ENCODE results near the gene USP53. TPM values are rescaled to one million over a fixed set of nuclear protein-coding genes. Genes with fewer than 3 reads are reported as not detected.

USP53 gene
- total and polyA plus RNA-seq, 10 of the 15 experiments (the other 5 are each of a cell fraction or from before 2014, with no cell fraction given): 0.23 to 4.0 (median 2.7) TPM

DNA sequence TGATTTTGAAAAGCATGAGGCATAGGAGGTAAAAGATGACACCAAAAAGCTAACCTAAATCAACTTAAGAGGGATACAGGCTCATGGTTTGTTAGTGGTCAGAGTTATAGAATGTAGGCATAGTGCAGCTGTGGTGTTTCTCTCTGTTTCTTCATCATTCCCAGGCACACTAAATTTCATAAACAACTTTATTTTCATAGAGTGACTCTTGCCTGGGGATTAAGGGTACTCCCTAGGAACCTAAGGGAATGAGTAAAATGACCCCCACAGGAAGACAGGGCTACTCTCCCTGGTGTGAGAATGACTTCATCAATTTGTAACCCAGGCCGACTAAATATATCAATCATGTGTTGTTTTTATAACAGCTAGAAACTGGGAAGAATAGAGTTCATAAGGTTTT lies 98.3 kb downstream of the USP53 start (continued):
- TF ChIP-seq NKRF (conservative IDR thresholded peaks at IDR 0.05): no peak
- no peak for TF ChIP-seq BMI1 (IDR thresholded peaks at IDR 0.05; ENCODE audit: borderline replicate concordance)
- no peak for TF ChIP-seq NRF1 (conservative IDR thresholded peaks at IDR 0.05; ENCODE audit: low read depth, low read length)
- no peak for TF ChIP-seq RB1 (IDR thresholded peaks at IDR 0.05; ENCODE audit: borderline replicate concordance)

- no peak overlapping the region for H3K4me3 ChIP-seq
- no peaks in the 10 kb centered on the region for H3K4me1 ChIP-seq (ENCODE audit: control insufficient read depth, insufficient read depth, low read length)
- intact Hi-C loops (cut with micrococcal nuclease; ENCODE audit: unreplicated experiment): loop anchor here (5.0 kb wide), 1 partner anchor 179 kb away; no protein-coding TSS in a partner anchor
- no peaks in the 10 kb centered on the region for H3K36me3 ChIP-seq (ENCODE audit: control insufficient read depth in 2 of 2, insufficient read depth in 2 of 2, low read length in 1 of 2)
- ChIA-PET CTCF (interaction anchor here (1.4 to 3.2 kb wide), 4 partner anchors 14 to 315 kb away, joined by 4 to 12 read pairs (median 8); partner anchors contain the start of gene PDE5A), RAD21 (ENCODE audit: unreplicated experiment) (interaction anchor here (1.0 kb wide), 1 partner anchor 13 kb away, joined by 3 read pairs; a partner anchor contains a TSS), POLR2A (no interaction called here), SMC1A (ENCODE audit: uncharacterized antibody, unreplicated experiment) (no interaction called here)
- no peaks in the 10 kb centered on the region for H3K79me2 ChIP-seq (ENCODE audit: control insufficient read depth, insufficient read depth, low read length)
- H2AFZ ChIP-seq (ENCODE audit: control insufficient read depth, low read depth, low read length): no peak overlapping the region
- no peak for FAIRE-seq
- no peaks in the 10 kb centered on the region for H3K9me3 ChIP-seq (replicated peaks; ENCODE audit: control insufficient read depth, insufficient read depth, low read length)
- no TSS peak for BruUV-seq (replicated peaks)
- no peak overlapping the region for H3K4me2 ChIP-seq (ENCODE audit: control insufficient read depth, insufficient read depth)
- no peak for ATAC-seq
- H3K27ac ChIP-seq (ENCODE audit: control insufficient read depth, insufficient read depth): no peak overlapping the region
- no peaks in the 10 kb centered on the region for H4K20me1 ChIP-seq (ENCODE audit: control insufficient read depth, insufficient read depth)
- H3K9ac ChIP-seq (ENCODE audit: control insufficient read depth, insufficient read depth, low read length): no peak overlapping the region
- H3K27me3 ChIP-seq (replicated peaks in 1 of 2; ENCODE audit: control insufficient read depth in 2 of 2, insufficient read depth in 2 of 2, low read length in 1 of 2): no peaks in the 10 kb centered on the region; a peak in 1 of 4 replicates
- DNase-seq (ENCODE audit: low read depth, low spot score): no peak
- in situ Hi-C loops (cut with MboI): loop anchor here (10.0 kb wide), 1 partner anchor 312 kb away; the partner anchor contains the start of gene PDE5A
- TF ChIP-seq SUPT20H (IDR thresholded peaks at IDR 0.05; ENCODE audit: borderline replicate concordance, control insufficient read depth, low read depth, low read length) (no peak), POLR2AphosphoS2 (IDR thresholded peaks at IDR 0.05; ENCODE audit: low read depth, low read length) (no peak), NR2C1 (IDR thresholded peaks at IDR 0.05) (no peak), ZNF217 (IDR thresholded peaks at IDR 0.05) (no peak), RCOR1 (conservative IDR thresholded peaks at IDR 0.05; ENCODE audit: low read depth, low read length) (no peak), CEBPB (IDR thresholded peaks at IDR 0.05; ENCODE audit: borderline replicate concordance in 1 of 2, low read depth in 2 of 2, low read length in 2 of 2) (no peak), FOS (IDR thresholded peaks at IDR 0.05; ENCODE audit: borderline replicate concordance, extremely low read depth, insufficient read length) (no peak), KLF5 (IDR thresholded peaks at IDR 0.05; ENCODE audit: partially characterized antibody) (no peak), PML (IDR thresholded peaks at IDR 0.05; ENCODE audit: low read length) (no peak), ZNF24 (IDR thresholded peaks at IDR 0.05) (no peak)
- TF ChIP-seq, protein P1, sequence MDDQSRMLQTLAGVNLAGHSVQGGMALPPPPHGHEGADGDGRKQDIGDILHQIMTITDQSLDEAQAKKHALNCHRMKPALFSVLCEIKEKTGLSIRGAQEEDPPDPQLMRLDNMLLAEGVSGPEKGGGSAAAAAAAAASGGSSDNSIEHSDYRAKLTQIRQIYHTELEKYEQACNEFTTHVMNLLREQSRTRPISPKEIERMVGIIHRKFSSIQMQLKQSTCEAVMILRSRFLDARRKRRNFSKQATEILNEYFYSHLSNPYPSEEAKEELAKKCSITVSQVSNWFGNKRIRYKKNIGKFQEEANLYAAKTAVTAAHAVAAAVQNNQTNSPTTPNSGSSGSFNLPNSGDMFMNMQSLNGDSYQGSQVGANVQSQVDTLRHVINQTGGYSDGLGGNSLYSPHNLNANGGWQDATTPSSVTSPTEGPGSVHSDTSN (IDR thresholded peaks at IDR 0.05; ENCODE audit: insufficient replicate concordance, low read depth, low read length): no peak
- TF ChIP-seq, protein P2, sequence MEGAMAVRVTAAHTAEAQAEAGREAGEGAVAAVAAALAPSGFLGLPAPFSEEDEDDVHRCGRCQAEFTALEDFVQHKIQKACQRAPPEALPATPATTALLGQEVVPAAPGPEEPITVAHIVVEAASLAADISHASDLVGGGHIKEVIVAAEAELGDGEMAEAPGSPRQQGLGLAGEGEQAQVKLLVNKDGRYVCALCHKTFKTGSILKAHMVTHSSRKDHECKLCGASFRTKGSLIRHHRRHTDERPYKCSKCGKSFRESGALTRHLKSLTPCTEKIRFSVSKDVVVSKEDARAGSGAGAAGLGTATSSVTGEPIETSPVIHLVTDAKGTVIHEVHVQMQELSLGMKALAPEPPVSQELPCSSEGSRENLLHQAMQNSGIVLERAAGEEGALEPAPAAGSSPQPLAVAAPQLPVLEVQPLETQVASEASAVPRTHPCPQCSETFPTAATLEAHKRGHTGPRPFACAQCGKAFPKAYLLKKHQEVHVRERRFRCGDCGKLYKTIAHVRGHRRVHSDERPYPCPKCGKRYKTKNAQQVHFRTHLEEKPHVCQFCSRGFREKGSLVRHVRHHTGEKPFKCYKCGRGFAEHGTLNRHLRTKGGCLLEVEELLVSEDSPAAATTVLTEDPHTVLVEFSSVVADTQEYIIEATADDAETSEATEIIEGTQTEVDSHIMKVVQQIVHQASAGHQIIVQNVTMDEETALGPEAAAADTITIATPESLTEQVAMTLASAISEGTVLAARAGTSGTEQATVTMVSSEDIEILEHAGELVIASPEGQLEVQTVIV (IDR thresholded peaks at IDR 0.05; ENCODE audit: borderline replicate concordance, partially characterized antibody): no peak
- TF ChIP-seq, protein P3, sequence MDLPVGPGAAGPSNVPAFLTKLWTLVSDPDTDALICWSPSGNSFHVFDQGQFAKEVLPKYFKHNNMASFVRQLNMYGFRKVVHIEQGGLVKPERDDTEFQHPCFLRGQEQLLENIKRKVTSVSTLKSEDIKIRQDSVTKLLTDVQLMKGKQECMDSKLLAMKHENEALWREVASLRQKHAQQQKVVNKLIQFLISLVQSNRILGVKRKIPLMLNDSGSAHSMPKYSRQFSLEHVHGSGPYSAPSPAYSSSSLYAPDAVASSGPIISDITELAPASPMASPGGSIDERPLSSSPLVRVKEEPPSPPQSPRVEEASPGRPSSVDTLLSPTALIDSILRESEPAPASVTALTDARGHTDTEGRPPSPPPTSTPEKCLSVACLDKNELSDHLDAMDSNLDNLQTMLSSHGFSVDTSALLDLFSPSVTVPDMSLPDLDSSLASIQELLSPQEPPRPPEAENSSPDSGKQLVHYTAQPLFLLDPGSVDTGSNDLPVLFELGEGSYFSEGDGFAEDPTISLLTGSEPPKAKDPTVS (IDR thresholded peaks at IDR 0.05; ENCODE audit: low read depth, low read length): no peak
Measured at GRCh38 chr4:119313237-119313636, 100.7 kb downstream of the USP53 start.

All from GM12878 (cell line).